Activated naive CD8-positive, alpha-beta T cell treated with anti-CD3 and anti-CD28 coated beads, Interleukin-2, amount 10 ng/mL, durations not matched to agents 7 days and 5 days (primary cell): ENCODE measurements around the gene DPPA2. TPM values are rescaled to one million over a fixed set of nuclear protein-coding genes. Genes with fewer than 3 reads are reported as not detected.

Source experiments
- ATAC-seq: fragments of 150-1000 bp; cut with Tn5 transposase; one replicate; pipeline ENCODE4 v1.10.0; 2021; ENCODE audit warnings: low read depth, moderate library complexity
- POLR2A ChIA-PET: fragments of 350-600 bp; sonication (Branson Sonifier 250); formaldehyde crosslinking; loops from one replicate; lab custom pipeline; 2021; ENCODE audit warnings: antibody characterized with exemption; lab: Charles Lee
- DNase-seq: peaks from one replicate; pipeline ENCODE4 v3.0.0; 2021
- H3K27ac Mint-ChIP-seq: one replicate; pipeline ENCODE4 v1.8.0; 2022; ENCODE audit warnings: mild to moderate bottlenecking, mixed read lengths
- H3K27me3 Mint-ChIP-seq: one replicate; pipeline ENCODE4 v1.8.0; 2022; ENCODE audit warnings: mild to moderate bottlenecking, moderate library complexity, mixed read lengths
- H3K36me3 Mint-ChIP-seq: one replicate; pipeline ENCODE4 v1.8.0; 2021; ENCODE audit warnings: mild to moderate bottlenecking, mixed read lengths
- H3K4me1 Mint-ChIP-seq: one replicate; pipeline ENCODE4 v1.8.0; 2021; ENCODE audit warnings: mixed read lengths
- H3K4me3 Mint-ChIP-seq: one replicate; pipeline ENCODE4 v1.8.0; 2022; ENCODE audit warnings: mild to moderate bottlenecking, moderate library complexity, mixed read lengths
- H3K9me3 Mint-ChIP-seq: one replicate; pipeline ENCODE4 v1.8.0; 2021; ENCODE audit warnings: mixed read lengths
- total RNA-seq, 2 experiments: library from RNA; stranded (reverse); gene quantifications; one replicate each; pipeline ENCODE4 v1.2.3, GENCODE V29; 2021

Gene DPPA2
- total RNA-seq, 2 experiments from 2014 or later: not detected

DNA sequence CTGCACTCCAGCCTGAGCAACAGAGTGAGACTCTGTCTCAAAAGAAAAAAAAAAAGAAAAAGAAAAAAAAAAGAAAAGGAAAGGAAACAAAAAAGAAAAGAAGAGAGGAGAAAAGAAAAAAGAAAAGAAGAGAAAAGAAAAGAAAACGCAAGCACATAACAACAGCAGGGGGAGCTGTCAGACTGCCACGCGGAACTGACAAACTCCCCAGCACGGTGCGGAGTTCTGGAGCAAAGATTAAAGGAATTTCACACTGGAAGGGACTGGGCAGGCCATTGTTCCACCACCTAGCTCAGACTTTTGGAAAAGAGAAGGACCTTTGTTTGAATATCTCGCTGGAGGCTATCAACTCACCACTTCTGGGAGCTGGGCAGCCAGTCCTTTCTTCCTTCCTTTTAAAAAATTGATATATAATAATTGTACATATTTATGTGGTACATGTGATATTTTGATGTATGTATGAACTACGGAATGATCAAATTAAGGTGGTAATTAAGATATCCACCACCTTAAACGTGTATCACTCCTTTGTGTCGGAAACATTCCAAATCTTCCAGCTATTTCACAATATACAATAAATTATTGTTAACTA lies 40.5 kb downstream of the DPPA2 start:
- H3K4me1 Mint-ChIP-seq: no peaks in the 10 kb centered on the region
- peaks cover 2% of the 10 kb centered on the region for H3K27me3 Mint-ChIP-seq
- DNase-seq (no peak), ATAC-seq (no peak)
- POLR2A ChIA-PET: no interaction called here
- H3K4me3 Mint-ChIP-seq: no peak overlapping the region
- H3K27ac Mint-ChIP-seq: no peak overlapping the region
- no peaks in the 10 kb centered on the region for H3K36me3 Mint-ChIP-seq
- H3K9me3 Mint-ChIP-seq: peaks cover 1% of the 10 kb centered on the region

DNA sequence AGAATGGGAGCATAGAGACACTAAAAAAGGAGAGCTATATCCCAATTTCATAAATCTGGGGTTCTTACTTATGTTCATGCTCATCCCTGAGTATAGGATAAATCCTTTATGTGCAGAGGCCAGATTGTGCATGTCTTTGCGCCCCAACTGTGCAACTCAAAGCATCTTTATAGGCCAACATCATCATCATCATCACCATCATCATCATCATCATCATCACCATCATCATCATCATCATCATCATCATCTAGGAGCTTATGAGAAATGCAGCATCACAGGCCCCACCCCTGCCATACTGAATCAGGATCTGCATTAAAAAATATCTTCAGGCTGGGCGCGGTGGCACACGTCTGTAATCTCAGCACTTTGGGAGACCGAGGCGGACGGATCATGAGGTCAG lies 45.5 kb downstream of the DPPA2 start:
- ATAC-seq: no peak
- no peak overlapping the region for H3K4me3 Mint-ChIP-seq
- DNase-seq: no peak
- peaks cover 3% of the 10 kb centered on the region for H3K9me3 Mint-ChIP-seq
- H3K27me3 Mint-ChIP-seq: peaks cover 7% of the 10 kb centered on the region
- H3K27ac Mint-ChIP-seq: no peak overlapping the region
- H3K4me1 Mint-ChIP-seq: no peaks in the 10 kb centered on the region
- POLR2A ChIA-PET: no interaction called here
- no peaks in the 10 kb centered on the region for H3K36me3 Mint-ChIP-seq

DNA sequence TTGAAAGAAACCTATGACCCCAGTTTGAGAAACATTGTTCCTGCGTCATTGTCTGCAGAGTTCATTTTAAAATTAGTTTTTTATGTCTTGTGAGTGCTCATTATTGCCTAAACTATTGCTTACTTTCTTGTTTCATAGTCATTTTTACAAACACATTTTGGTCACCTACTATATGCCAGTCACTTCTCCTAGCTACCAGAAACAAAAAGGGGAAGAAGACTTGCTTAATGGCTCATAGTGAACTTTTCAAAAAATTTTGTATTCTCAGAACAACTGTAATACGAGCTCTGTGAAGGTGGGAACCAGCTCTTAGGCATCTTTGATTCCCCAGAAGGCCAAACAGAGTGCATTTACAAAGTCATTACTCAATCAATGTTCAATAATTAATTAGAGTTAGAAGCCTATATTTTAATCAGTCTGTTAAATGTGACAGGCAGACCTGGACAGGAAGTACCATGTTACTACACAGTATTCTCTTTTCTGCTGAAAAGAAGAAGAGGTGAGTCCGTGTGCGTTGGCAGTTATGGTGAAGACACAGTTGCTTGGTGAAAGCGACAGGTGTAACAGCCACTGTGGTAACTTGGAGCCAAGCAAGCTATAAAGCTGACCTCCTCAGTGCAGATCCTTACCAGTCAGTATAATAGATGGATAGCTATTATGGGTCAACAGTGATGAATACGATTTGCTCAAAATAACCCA lies 46.6 kb downstream of the DPPA2 start:
- POLR2A ChIA-PET: no interaction called here
- Mint-ChIP-seq H3K27ac (no peak overlapping the region), H3K4me3 (no peak overlapping the region), H3K9me3 (peaks cover 3% of the 10 kb centered on the region), H3K4me1 (no peaks in the 10 kb centered on the region), H3K36me3 (no peaks in the 10 kb centered on the region), H3K27me3 (peaks cover 7% of the 10 kb centered on the region)
- ATAC-seq: no peak
- DNase-seq: no peak

DNA sequence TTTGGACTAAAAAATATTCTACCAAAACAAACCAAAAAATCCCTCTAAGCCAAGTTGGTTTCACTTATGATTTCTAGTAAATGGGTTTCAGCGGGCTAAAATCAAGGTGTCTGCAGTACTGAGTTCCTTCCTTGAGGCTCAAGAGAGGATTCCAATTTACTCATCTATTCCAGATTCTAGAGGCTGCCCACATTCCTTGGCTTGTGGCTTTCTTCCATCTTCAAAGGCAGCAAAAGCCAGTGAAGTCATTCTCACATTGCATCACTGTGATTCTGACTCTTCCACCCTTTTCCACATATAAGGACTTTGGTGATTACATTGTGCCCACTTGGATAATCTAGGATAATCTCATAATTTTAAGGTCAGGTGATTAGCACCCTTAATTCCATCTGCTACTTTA lies 48.1 kb downstream of the DPPA2 start:
- ATAC-seq (no peak), DNase-seq (no peak)
- Mint-ChIP-seq H3K4me3 (no peak overlapping the region), H3K4me1 (no peaks in the 10 kb centered on the region), H3K9me3 (peaks cover 3% of the 10 kb centered on the region), H3K27me3 (peaks cover 6% of the 10 kb centered on the region), H3K27ac (no peak overlapping the region), H3K36me3 (no peaks in the 10 kb centered on the region)
- POLR2A ChIA-PET: no interaction called here

DNA sequence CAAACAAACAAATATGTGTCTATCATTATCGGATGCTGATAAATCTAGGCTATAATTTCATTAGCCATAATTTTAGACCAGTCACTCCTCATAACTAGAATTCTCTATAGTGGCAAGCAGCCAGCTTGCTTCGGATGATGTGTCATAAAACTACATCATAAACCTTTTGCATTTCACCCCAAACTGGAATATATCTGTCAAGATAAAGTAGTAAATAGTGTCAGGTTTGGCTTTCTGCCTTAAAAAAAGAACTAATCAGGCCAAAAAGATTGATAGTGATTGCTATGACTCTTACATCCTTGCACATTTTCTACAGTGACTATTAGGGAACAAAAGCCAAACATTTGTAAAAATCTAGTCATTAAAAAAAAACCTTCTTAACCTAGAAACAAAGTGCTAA lies 51.0 kb downstream of the DPPA2 start:
- DNase-seq: no peak

GRCh38 chr3:109257269-109257668 lies 59.0 kb downstream of the DPPA2 start:
- no peaks in the 10 kb centered on the region for H3K4me1 Mint-ChIP-seq
- no peak overlapping the region for H3K27ac Mint-ChIP-seq
- no peaks in the 10 kb centered on the region for H3K36me3 Mint-ChIP-seq
- H3K27me3 Mint-ChIP-seq: peaks cover 2% of the 10 kb centered on the region
- POLR2A ChIA-PET: no interaction called here
- H3K4me3 Mint-ChIP-seq: no peak overlapping the region
- no peaks in the 10 kb centered on the region for H3K9me3 Mint-ChIP-seq
- no peak for DNase-seq
- no peak for ATAC-seq

More for the DNA sequence above, 51.0 kb downstream of the DPPA2 start:
- Mint-ChIP-seq H3K4me3 (no peak overlapping the region), H3K4me1 (no peaks in the 10 kb centered on the region), H3K27ac (no peak overlapping the region), H3K36me3 (no peaks in the 10 kb centered on the region), H3K9me3 (no peaks in the 10 kb centered on the region), H3K27me3 (peaks cover 6% of the 10 kb centered on the region)
- POLR2A ChIA-PET: no interaction called here
- ATAC-seq: no peak

- POLR2A ChIA-PET: no interaction called here
- Mint-ChIP-seq H3K9me3 (no peaks in the 10 kb centered on the region), H3K4me3 (no peak overlapping the region), H3K27me3 (peaks cover 2% of the 10 kb centered on the region), H3K36me3 (no peaks in the 10 kb centered on the region), H3K4me1 (no peaks in the 10 kb centered on the region), H3K27ac (no peak overlapping the region)
- DNase-seq: no peak
- no peak for ATAC-seq
Measured at GRCh38 chr3:109254770-109255169, 61.5 kb downstream of the DPPA2 start.

DNA sequence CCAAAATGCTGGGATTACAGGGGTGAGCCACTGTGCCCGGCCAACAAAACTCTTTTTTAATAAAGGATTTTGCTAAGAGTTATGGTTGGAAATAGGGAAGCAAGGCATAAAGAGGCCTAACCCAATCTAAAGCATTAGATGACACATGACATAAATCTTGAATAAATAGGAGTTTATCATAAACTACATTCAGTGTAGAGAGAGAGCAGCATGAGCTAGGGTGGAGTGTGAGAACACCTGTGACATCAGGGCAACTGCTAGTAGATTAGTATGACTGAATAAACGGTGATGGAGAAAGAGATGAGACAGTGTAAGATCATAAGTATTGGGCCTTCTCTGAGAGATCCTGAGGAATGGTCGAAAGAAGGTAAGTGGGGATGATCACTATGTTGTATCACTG lies 63.7 kb downstream of the DPPA2 start:
- DNase-seq: no peak
- Mint-ChIP-seq H3K36me3 (no peaks in the 10 kb centered on the region), H3K27ac (no peak overlapping the region), H3K27me3 (peaks cover 2% of the 10 kb centered on the region), H3K9me3 (no peaks in the 10 kb centered on the region), H3K4me1 (no peaks in the 10 kb centered on the region), H3K4me3 (no peak overlapping the region)
- no peak for ATAC-seq
- POLR2A ChIA-PET: no interaction called here

Other genes starting within 250 kb of the DPPA2 start
- gene MORC1, start 198.4 kb downstream of the DPPA2 start, total RNA-seq: not detected
- not detected for gene C3orf85, start 179.8 kb downstream of the DPPA2 start, total RNA-seq
- gene DPPA4, start 21.0 kb upstream of the DPPA2 start, total RNA-seq: not detected